HCT116 (cell line): ENCODE measurements around the gene NAB1. TPM values are rescaled to one million over a fixed set of nuclear protein-coding genes. Genes with fewer than 3 reads are reported as not detected.

Experiments
- ATAC-seq: fragments of 200-7000 bp; cut with Tn5 transposase; 2 replicates; pipeline ENCODE4 v1.9.1; 2020; ENCODE audit warnings: mild to moderate bottlenecking, moderate library complexity
- BruUV-seq: library from RNA; stranded (reverse); fragments of 400-500 nt; replicated peaks from 2 replicates; lab custom pipeline; 2021; lab: Mats Ljungman, UMichigan
- CTCF ChIA-PET: fragments of 300-600 bp; sonication (Branson Sonifier 250); formaldehyde crosslinking; loops from one replicate; lab custom pipeline; 2021; ENCODE audit warnings: antibody characterized with exemption; lab: Charles Lee
- POLR2A ChIA-PET: fragments of 300-600, 350-600 bp; sonication (Branson Sonifier 250); formaldehyde crosslinking; loops from one replicate; lab custom pipeline; 2021; ENCODE audit warnings: antibody characterized with exemption; lab: Charles Lee
- RAD21 ChIA-PET, 2 experiments: fragments of 300-600 bp; sonication (Branson Sonifier 250); formaldehyde crosslinking; loops; one replicate each; lab custom pipeline; 2023; ENCODE audit warnings: low total read pairs in 2 of 2; ENCODE audit not compliant: uncharacterized antibody in 2 of 2, unreplicated experiment in 2 of 2, low non-redundant PET in 1 of 2; lab: Charles Lee
- DNase-seq: peaks from one replicate; pipeline ENCODE4 v3.0.0-alpha.2; 2010; ENCODE audit warnings: low read depth, low spot score
- H2AFZ ChIP-seq: fragments of 200-600 bp; shearing (Covaris generic), sonication (generic); 2 replicates; pipeline ENCODE4 v1.6.1; 2017; ENCODE audit warnings: low read depth, mixed run types, mixed read lengths, antibody characterized with exemption, low read length; ENCODE audit not compliant: poor library complexity, severe bottlenecking
- H3K27ac ChIP-seq: 2 replicates; pipeline ENCODE4 v1.5.1; 2012; ENCODE audit warnings: low read depth, low read length
- H3K27me3 ChIP-seq: fragments of 200-600 bp; sonication (generic); 2 replicates; pipeline ENCODE4 v1.6.1; 2016; ENCODE audit warnings: mixed run types, low read length, mixed read lengths; ENCODE audit not compliant: insufficient read depth
- H3K36me3 ChIP-seq, 2 experiments: fragments of 200-500 bp in 1 of 2; fragments of 200-600 bp in 1 of 2; sonication (Bioruptor generic) in 1 of 2; sonication (generic) in 1 of 2; 2 replicates each; pipeline versions ENCODE4 v1.5.1 to v1.6.1; 2014 to 2016; ENCODE audit warnings: low read length in 2 of 2, inconsistent platforms in 1 of 2, mixed read lengths in 1 of 2, mixed run types in 1 of 2; ENCODE audit not compliant: insufficient read depth in 2 of 2, control insufficient read depth in 1 of 2
- H3K4me1 ChIP-seq, 2 experiments: fragments of 200-600 bp in 1 of 2; sonication (generic) in 1 of 2; 2 replicates each; pipeline versions ENCODE4 v1.5.1 to v1.6.1; 2012 to 2017; ENCODE audit warnings: low read length in 2 of 2, inconsistent platforms in 1 of 2, mild to moderate bottlenecking in 1 of 2, mixed read lengths in 1 of 2, mixed run types in 1 of 2, moderate library complexity in 1 of 2; ENCODE audit not compliant: insufficient read depth in 2 of 2, control insufficient read depth in 1 of 2
- H3K4me2 ChIP-seq: fragments of 200-600 bp; sonication (generic); 2 replicates; pipeline ENCODE4 v1.6.1; 2017; ENCODE audit warnings: mixed run types, low read length, mixed read lengths
- H3K4me3 ChIP-seq, 2 experiments: fragments of 200-600 bp in 1 of 2; sonication (generic) in 1 of 2; replicated peaks in 1 of 2; 2 replicates each; pipeline ENCODE4 v1.5.1; 2011 to 2016; ENCODE audit warnings: low read length in 2 of 2, control low read depth in 1 of 2, low read depth in 1 of 2, mild to moderate bottlenecking in 1 of 2, mixed read lengths in 1 of 2, mixed run types in 1 of 2
- H3K79me2 ChIP-seq: fragments of 200-600 bp; sonication (generic); 2 replicates; pipeline ENCODE4 v1.6.1; 2017; ENCODE audit warnings: mild to moderate bottlenecking, mixed run types, low read length, moderate library complexity, mixed read lengths; ENCODE audit not compliant: insufficient read depth
- H3K9ac ChIP-seq: fragments of 200-600 bp; sonication (generic); 2 replicates; pipeline ENCODE4 v1.6.1; 2016; ENCODE audit warnings: low read length, mixed read lengths
- H3K9me2 ChIP-seq: fragments of 200-600 bp; sonication (generic), shearing (Covaris generic); 2 replicates; pipeline ENCODE4 v1.6.1; 2017; ENCODE audit warnings: mixed run types, mild to moderate bottlenecking, moderate library complexity; ENCODE audit not compliant: insufficient read depth
- H3K9me3 ChIP-seq, 2 experiments: fragments of 200-500 bp in 1 of 2; fragments of 200-600 bp in 1 of 2; sonication (Bioruptor generic) in 1 of 2; sonication (generic) in 1 of 2; 2 replicates each; pipeline ENCODE4 v1.6.1; 2014 to 2017; ENCODE audit warnings: low read length in 2 of 2, mixed read lengths in 2 of 2, inconsistent platforms in 1 of 2, low read depth in 1 of 2, mild to moderate bottlenecking in 1 of 2, mixed run types in 1 of 2, moderate library complexity in 1 of 2; ENCODE audit not compliant: control insufficient read depth in 1 of 2, insufficient read depth in 1 of 2
- H4K20me1 ChIP-seq: fragments of 200-600 bp; sonication (generic), shearing (Covaris generic); 2 replicates; pipeline ENCODE4 v1.6.1; 2017; ENCODE audit warnings: mixed run types, mild to moderate bottlenecking, moderate library complexity; ENCODE audit not compliant: insufficient read depth
- CBX3 ChIP-seq: IDR thresholded peaks from 2 replicates; pipeline ENCODE4 v1.6.1; 2012; ENCODE audit warnings: low read depth
- CTCF ChIP-seq, 3 experiments: fragments of 200-600 bp in 1 of 3; sonication (generic) in 1 of 3; IDR thresholded peaks in 2 of 3; conservative IDR thresholded peaks in 1 of 3; 2 replicates each; pipeline ENCODE4 v1.5.1; 2012 to 2017; ENCODE audit warnings: low read depth in 2 of 3, low read length in 2 of 3, antibody characterized with exemption in 1 of 3, borderline replicate concordance in 1 of 3, control low read depth in 1 of 3, mild to moderate bottlenecking in 1 of 3, mixed read lengths in 1 of 3, mixed run types in 1 of 3, moderate library complexity in 1 of 3; ENCODE audit not compliant: insufficient read depth in 1 of 3
- FOSL1 ChIP-seq: IDR thresholded peaks from 2 replicates; pipeline ENCODE4 v1.6.1; 2012; ENCODE audit warnings: low read depth
- POLR2A ChIP-seq: IDR thresholded peaks from 2 replicates; pipeline ENCODE4 v1.7.0; 2011; ENCODE audit warnings: borderline replicate concordance; ENCODE audit not compliant: insufficient read depth, insufficient read length; ENCODE audit errors: extremely low read depth
- POLR2AphosphoS5 ChIP-seq: IDR thresholded peaks from 2 replicates; pipeline ENCODE4 v1.6.1; 2011; ENCODE audit warnings: mild to moderate bottlenecking, low read depth, low read length, moderate library complexity
- RAD21 ChIP-seq: IDR thresholded peaks from 2 replicates; pipeline ENCODE4 v1.6.1; 2012; ENCODE audit warnings: low read depth, mild to moderate bottlenecking
- REST ChIP-seq: IDR thresholded peaks from 2 replicates; pipeline ENCODE4 v1.6.1; 2012; ENCODE audit warnings: low read depth
- SRF ChIP-seq: IDR thresholded peaks from 2 replicates; pipeline ENCODE4 v1.6.1; 2012; ENCODE audit warnings: low read depth
- TCF7L2 ChIP-seq: IDR thresholded peaks from 2 replicates; pipeline ENCODE4 v1.7.0; 2011; ENCODE audit warnings: borderline replicate concordance, inconsistent platforms; ENCODE audit not compliant: insufficient read depth, insufficient read length; ENCODE audit errors: extremely low read depth
- ZFX ChIP-seq: fragments of 450-650 bp; IDR thresholded peaks from 2 replicates; pipeline ENCODE4 v1.6.1; 2017
- ZNF274 ChIP-seq: fragments of 200-500 bp; sonication (Bioruptor generic); IDR thresholded peaks from 2 replicates; pipeline ENCODE4 v1.6.1; 2014; ENCODE audit warnings: mild to moderate bottlenecking, low read depth, low read length, inconsistent platforms
- intact Hi-C: fragments of 100-400 bp; cut with micrococcal nuclease; formaldehyde crosslinking; loops from 2 replicates; pipeline ENCODE4 v1.10.0; 2022
- total RNA-seq: library from RNA; stranded (reverse); gene quantifications from one replicate; pipeline ENCODE4 v1.2.1, GENCODE V29; 2021; ENCODE audit not compliant: unreplicated experiment

NAB1 gene
- total RNA-seq, 1 experiment from 2014 or later, result 43.8 TPM

- DNase-seq (no peak), ATAC-seq (no peak)
- intact Hi-C loops, result no loop called here
- Histone ChIP-seq H3K9me3 (no peaks in the 10 kb centered on the region), H4K20me1 (no peaks in the 10 kb centered on the region), H3K4me3 (no peak overlapping the region), H3K9me2 (no peaks in the 10 kb centered on the region), H2AFZ (no peak overlapping the region), H3K9ac (no peak overlapping the region), H3K4me2 (no peak overlapping the region), H3K27ac (no peak overlapping the region), H3K36me3 (peaks cover 0 to 8% of the 10 kb centered on the region in 2 experiments; a peak in 1 of 4 replicates), H3K79me2 (peaks cover 5% of the 10 kb centered on the region; the same call in 1 of the 2 replicates), H3K27me3 (no peaks in the 10 kb centered on the region), H3K4me1 (peaks cover 0 to 14% of the 10 kb centered on the region in 2 experiments; a peak in 2 of 4 replicates)
- RAD21 ChIA-PET, result no interaction called here
- BruUV-seq, result no TSS peak
- POLR2A ChIA-PET, result no interaction called here
- TF ChIP-seq ZNF274 (no peak), RAD21 (no peak), SRF (no peak), TCF7L2 (no peak), REST (no peak), ZFX (no peak), POLR2AphosphoS5 (no peak), POLR2A (no peak), CTCF (IDR thresholded peaks at IDR 0.05 in 2 of 3, conservative IDR thresholded peaks at IDR 0.05 in 1 of 3; ENCODE audit: borderline replicate concordance in 1 of 3, insufficient read depth in 1 of 3, low read depth in 2 of 3, low read length in 2 of 3) (no peak), FOSL1 (no peak), CBX3 (no peak)
- CTCF ChIA-PET, result no interaction called here
These were observed 28.4 kb downstream of the NAB1 start for GRCh38 chr2:190677255-190677654.
